GM12878 (cell line): ENCODE results near the gene RASAL2. TPM values are rescaled to one million over a fixed set of nuclear protein-coding genes. Genes with fewer than 3 reads are reported as not detected.
A peak's percentile ranks its signal among the peaks of the same experiment; 100 is the strongest.

Experiments
- ATAC-seq: fragments of 200-7000 bp; cut with Tn5 transposase; 3 replicates; pipeline ENCODE4 v1.9.1; 2020; ENCODE audit warnings: mild to moderate bottlenecking, moderate library complexity
- BruUV-seq: library from RNA; stranded (reverse); fragments of 400-500 nt; replicated peaks from 2 replicates; lab custom pipeline; 2021; lab: Mats Ljungman, UMichigan
- CTCF ChIA-PET: fragments of 300-600 bp; sonication (Branson Sonifier 250); formaldehyde crosslinking; extraction: SDS; loops from one replicate; lab custom pipeline; 2021; ENCODE audit warnings: inconsistent platforms; lab: Yijun Ruan, JAX
- POLR2A ChIA-PET: fragments of 350-600 bp; formaldehyde crosslinking; extraction: SDS; loops from one replicate; lab custom pipeline; 2021; ENCODE audit warnings: inconsistent platforms; lab: Charles Lee
- RAD21 ChIA-PET: fragments of 300-600 bp; sonication (Branson Sonifier 250); formaldehyde crosslinking; loops from one replicate; lab custom pipeline; 2023; ENCODE audit warnings: antibody characterized with exemption; ENCODE audit not compliant: unreplicated experiment; lab: Charles Lee
- SMC1A ChIA-PET: fragments of 300-600 bp; sonication (Branson Sonifier 250); formaldehyde crosslinking; loops from one replicate; lab custom pipeline; 2023; ENCODE audit not compliant: unreplicated experiment, uncharacterized antibody; lab: Charles Lee
- DNase-seq: peaks from one replicate; pipeline ENCODE4 v3.0.0-alpha.2; 2011; ENCODE audit warnings: low read depth, low spot score
- FAIRE-seq: peaks from 3 replicates; lab custom pipeline; 2011; peaks lifted over from hg19 to GRCh38; lab: Jason Lieb, UNC
- H2AFZ ChIP-seq: 2 replicates; pipeline ENCODE4 v1.6.0; 2011; ENCODE audit warnings: low read depth, low read length, control low read depth; ENCODE audit not compliant: control insufficient read depth
- H3K27ac ChIP-seq: 2 replicates; pipeline ENCODE4 v1.5.1; 2011; ENCODE audit warnings: control low read depth; ENCODE audit not compliant: control insufficient read depth, insufficient read depth
- H3K27me3 ChIP-seq, 2 experiments: replicated peaks in 1 of 2; 2 replicates each; pipeline versions ENCODE4 v1.6.0 to v1.6.1; 2011; ENCODE audit warnings: low read length in 1 of 2; ENCODE audit not compliant: control insufficient read depth in 2 of 2, insufficient read depth in 2 of 2
- H3K36me3 ChIP-seq, 2 experiments: 2 replicates each; pipeline ENCODE4 v1.5.1; 2011; ENCODE audit warnings: low read length in 1 of 2; ENCODE audit not compliant: control insufficient read depth in 2 of 2, insufficient read depth in 2 of 2
- H3K4me1 ChIP-seq: 2 replicates; pipeline ENCODE4 v1.6.1; 2011; ENCODE audit warnings: mild to moderate bottlenecking, low read length, moderate library complexity, mixed read lengths; ENCODE audit not compliant: control insufficient read depth, insufficient read depth
- H3K4me2 ChIP-seq: 2 replicates; pipeline ENCODE4 v1.6.0; 2011; ENCODE audit warnings: control low read depth; ENCODE audit not compliant: control insufficient read depth, insufficient read depth
- H3K4me3 ChIP-seq: fragments of 200-600 bp; sonication (generic); 2 replicates; pipeline ENCODE4 v1.5.1; 2016
- H3K79me2 ChIP-seq: 2 replicates; pipeline ENCODE4 v1.6.0; 2011; ENCODE audit warnings: low read length; ENCODE audit not compliant: control insufficient read depth, insufficient read depth
- H3K9ac ChIP-seq: 2 replicates; pipeline ENCODE4 v1.8.0; 2011; ENCODE audit warnings: low read length, control low read depth, mixed read lengths; ENCODE audit not compliant: control insufficient read depth, insufficient read depth
- H3K9me3 ChIP-seq: replicated peaks from 3 replicates; pipeline ENCODE4 v1.5.1; 2011; ENCODE audit warnings: mild to moderate bottlenecking, low read length; ENCODE audit not compliant: control insufficient read depth, insufficient read depth
- H4K20me1 ChIP-seq: 2 replicates; pipeline ENCODE4 v1.6.0; 2011; ENCODE audit not compliant: control insufficient read depth, insufficient read depth
- BHLHE40 ChIP-seq, 2 experiments: fragments of 450-650 bp in 1 of 2; IDR thresholded peaks; 2 replicates each; pipeline ENCODE4 v1.6.1; 2011 to 2017; ENCODE audit warnings: low read depth in 2 of 2, borderline replicate concordance in 1 of 2, improper control_type of control experiment in 1 of 2, low read length in 1 of 2, mild to moderate bottlenecking in 1 of 2
- BRCA1 ChIP-seq: IDR thresholded peaks from 2 replicates; pipeline ENCODE4 v1.6.1; 2011; ENCODE audit warnings: low read depth, low read length, improper control_type of control experiment
- GABPA ChIP-seq: IDR thresholded peaks from 2 replicates; pipeline ENCODE4 v1.6.1; 2014; ENCODE audit warnings: antibody characterized with exemption, low read depth, mild to moderate bottlenecking, inconsistent platforms
- KDM1A ChIP-seq: fragments of 200-600 bp; sonication (generic); IDR thresholded peaks from 2 replicates; pipeline ENCODE4 v1.6.1; 2016; ENCODE audit warnings: borderline replicate concordance
- NR2C1 ChIP-seq: fragments of 450-650 bp; IDR thresholded peaks from 2 replicates; pipeline ENCODE4 v1.6.1; 2017; ENCODE audit warnings: antibody characterized with exemption, mild to moderate bottlenecking, moderate library complexity
- POLR2A ChIP-seq: IDR thresholded peaks from 2 replicates; pipeline ENCODE4 v1.6.1; 2011; ENCODE audit warnings: low read depth, mild to moderate bottlenecking, low read length
- RBBP5 ChIP-seq: fragments of 200-600 bp; sonication (generic); conservative IDR thresholded peaks from 2 replicates; pipeline ENCODE4 v1.6.1; 2016
- RELB ChIP-seq: fragments of 450-650 bp; IDR thresholded peaks from 2 replicates; pipeline ENCODE4 v1.6.1; 2017; ENCODE audit warnings: low read depth, mild to moderate bottlenecking, moderate library complexity
- SRF ChIP-seq, 2 experiments: IDR thresholded peaks; 2 replicates each; pipeline ENCODE4 v1.6.1; 2011; ENCODE audit warnings: low read depth in 2 of 2, low read length in 2 of 2, mild to moderate bottlenecking in 1 of 2, moderate library complexity in 1 of 2
- TARDBP ChIP-seq: IDR thresholded peaks from 2 replicates; pipeline ENCODE4 v1.6.1; 2016; ENCODE audit warnings: borderline replicate concordance
- TCF12 ChIP-seq: IDR thresholded peaks from 2 replicates; pipeline ENCODE4 v1.6.1; 2011; ENCODE audit warnings: low read depth, mild to moderate bottlenecking, low read length
- WGBS: methylation state at CpG from one replicate; pipeline ENCODE4 v1.1.6; 2016; ENCODE audit warnings: low lambda C conversion rate; ENCODE audit not compliant: insufficient replicate concordance, insufficient coverage; ENCODE audit errors: missing lambda C conversion rate; 5-methylcytosine and 5-hydroxymethylcytosine counted together
- in situ Hi-C: fragments of 300-500 bp; cut with MboI; formaldehyde crosslinking; loops from 9 replicates; pipeline ENCODE4 v1.14.3; 2018; ENCODE audit warnings: mixed read lengths
- intact Hi-C: fragments of 100-400 bp; cut with micrococcal nuclease; formaldehyde crosslinking; loops from one replicate; pipeline ENCODE4 v1.14.2; 2022; ENCODE audit not compliant: unreplicated experiment
- polyA plus RNA-seq, 11 experiments: library from polyadenylated mRNA; depleted of rRNA in 4 of 11; unstranded in 6 of 11; stranded (reverse) in 5 of 11; fragments of >200 nt; fragmentation: Nextera tagmentation in 4 of 11; fragmentation: Illumina TruSeq in 1 of 11; extraction: Ambion mirVana in 4 of 11; extraction: Trizol in 1 of 11; gene quantifications; 1 replicate in 1 of 11; 2 replicates in 10 of 11; pipeline versions ENCODE4 v1.2.1 to v1.2.3, GENCODE V29; 2011 to 2016; ENCODE audit warnings: inconsistent platforms in 2 of 11, missing spikeins in 2 of 11, low read depth in 1 of 11
- total RNA-seq, 4 experiments: library from RNA; depleted of rRNA in 3 of 4; stranded (reverse); fragments of >200 nt in 3 of 4; fragmentation: Illumina TruSeq in 1 of 4; extraction: Trizol in 1 of 4; gene quantifications; 2 replicates each; pipeline versions ENCODE4 v1.2.1 to v1.2.3, GENCODE V29; 2013 to 2021
- TF ChIP-seq, protein P1 (sequence below): fragments of 450-650 bp; IDR thresholded peaks from 2 replicates; pipeline ENCODE4 v1.6.1; 2017; ENCODE audit warnings: mild to moderate bottlenecking, moderate library complexity
- TF ChIP-seq, protein P2 (sequence below): fragments of 450-650 bp; IDR thresholded peaks from 2 replicates; pipeline ENCODE4 v1.6.1; 2018; ENCODE audit warnings: borderline replicate concordance, mild to moderate bottlenecking; ENCODE audit not compliant: partially characterized antibody
- TF ChIP-seq, protein P3 (sequence below): IDR thresholded peaks from 2 replicates; pipeline ENCODE4 v1.6.1; 2011; ENCODE audit warnings: borderline replicate concordance, low read depth, mild to moderate bottlenecking, moderate library complexity, mixed read lengths, low read length; ENCODE audit not compliant: insufficient read depth; ENCODE audit errors: extremely low read length

Gene RASAL2
- total and polyA plus RNA-seq, 10 of the 15 experiments (the other 5 are each of a cell fraction or from before 2014, with no cell fraction given) = 0.02 to 6.9 (median 0.17) TPM; not detected in 1

GRCh38 chr1:178500936-178501554, 407.1 kb downstream of the RASAL2 start:
- RAD21 ChIA-PET = interaction anchor here (1.1 to 3.2 kb wide), 5 partner anchors 25 to 190 kb away, joined by 3 to 19 read pairs (median 5); no protein-coding TSS in a partner anchor
- in situ Hi-C loops = loop anchor here (5.0 kb wide), 1 partner anchor 189 kb away; no protein-coding TSS in a partner anchor
- Histone ChIP-seq H4K20me1 (no peaks in the 10 kb centered on the region), H3K9ac (no peak overlapping the region), H3K4me3 (no peak overlapping the region), H2AFZ (no peak overlapping the region), H3K36me3 (no peaks in the 10 kb centered on the region), H3K4me1 (no peaks in the 10 kb centered on the region), H3K79me2 (no peaks in the 10 kb centered on the region), H3K27ac (no peak overlapping the region), H3K9me3 (no peaks in the 10 kb centered on the region), H3K27me3 (no peaks in the 10 kb centered on the region), H3K4me2 (no peak overlapping the region)
- DNase-seq (no peak), FAIRE-seq (no peak), ATAC-seq (peak; percentile 24)
- no TSS peak for BruUV-seq
- SMC1A ChIA-PET = interaction anchor here (1.1 to 7.4 kb wide), 6 partner anchors 9 to 201 kb away, joined by 3 to 73 read pairs (median 11); no protein-coding TSS in a partner anchor
- CTCF ChIA-PET = interaction anchor here (0.8 to 11.2 kb wide), 35 partner anchors 8 to 502 kb away, joined by 3 to 187 read pairs (median 4); partner anchors contain the start of gene TEX35
- 21% methylated on average over 10 of the region's 10 CpGs for WGBS
- POLR2A ChIA-PET = no interaction called here
- intact Hi-C loops = loop anchor here (1.0 kb wide), 2 partner anchors 139 to 191 kb away; no protein-coding TSS in a partner anchor
- TF ChIP-seq SRF (IDR thresholded peaks at IDR 0.05; ENCODE audit: low read depth in 2 of 2, low read length in 2 of 2) = no peak
- no peak for TF ChIP-seq TARDBP
- no peak for TF ChIP-seq NR2C1
- TF ChIP-seq BRCA1 = no peak
- no peak for TF ChIP-seq TCF12
- no peak for TF ChIP-seq RELB
- TF ChIP-seq, protein P1, sequence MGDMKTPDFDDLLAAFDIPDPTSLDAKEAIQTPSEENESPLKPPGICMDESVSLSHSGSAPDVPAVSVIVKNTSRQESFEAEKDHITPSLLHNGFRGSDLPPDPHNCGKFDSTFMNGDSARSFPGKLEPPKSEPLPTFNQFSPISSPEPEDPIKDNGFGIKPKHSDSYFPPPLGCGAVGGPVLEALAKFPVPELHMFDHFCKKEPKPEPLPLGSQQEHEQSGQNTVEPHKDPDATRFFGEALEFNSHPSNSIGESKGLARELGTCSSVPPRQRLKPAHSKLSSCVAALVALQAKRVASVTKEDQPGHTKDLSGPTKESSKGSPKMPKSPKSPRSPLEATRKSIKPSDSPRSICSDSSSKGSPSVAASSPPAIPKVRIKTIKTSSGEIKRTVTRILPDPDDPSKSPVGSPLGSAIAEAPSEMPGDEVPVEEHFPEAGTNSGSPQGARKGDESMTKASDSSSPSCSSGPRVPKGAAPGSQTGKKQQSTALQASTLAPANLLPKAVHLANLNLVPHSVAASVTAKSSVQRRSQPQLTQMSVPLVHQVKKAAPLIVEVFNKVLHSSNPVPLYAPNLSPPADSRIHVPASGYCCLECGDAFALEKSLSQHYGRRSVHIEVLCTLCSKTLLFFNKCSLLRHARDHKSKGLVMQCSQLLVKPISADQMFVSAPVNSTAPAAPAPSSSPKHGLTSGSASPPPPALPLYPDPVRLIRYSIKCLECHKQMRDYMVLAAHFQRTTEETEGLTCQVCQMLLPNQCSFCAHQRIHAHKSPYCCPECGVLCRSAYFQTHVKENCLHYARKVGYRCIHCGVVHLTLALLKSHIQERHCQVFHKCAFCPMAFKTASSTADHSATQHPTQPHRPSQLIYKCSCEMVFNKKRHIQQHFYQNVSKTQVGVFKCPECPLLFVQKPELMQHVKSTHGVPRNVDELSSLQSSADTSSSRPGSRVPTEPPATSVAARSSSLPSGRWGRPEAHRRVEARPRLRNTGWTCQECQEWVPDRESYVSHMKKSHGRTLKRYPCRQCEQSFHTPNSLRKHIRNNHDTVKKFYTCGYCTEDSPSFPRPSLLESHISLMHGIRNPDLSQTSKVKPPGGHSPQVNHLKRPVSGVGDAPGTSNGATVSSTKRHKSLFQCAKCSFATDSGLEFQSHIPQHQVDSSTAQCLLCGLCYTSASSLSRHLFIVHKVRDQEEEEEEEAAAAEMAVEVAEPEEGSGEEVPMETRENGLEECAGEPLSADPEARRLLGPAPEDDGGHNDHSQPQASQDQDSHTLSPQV = no peak
- TF ChIP-seq RBBP5 = no peak
- no peak for TF ChIP-seq POLR2A
- no peak for TF ChIP-seq BHLHE40 (IDR thresholded peaks at IDR 0.05; ENCODE audit: borderline replicate concordance in 1 of 2, low read depth in 2 of 2, low read length in 1 of 2)
- TF ChIP-seq, protein P2, sequence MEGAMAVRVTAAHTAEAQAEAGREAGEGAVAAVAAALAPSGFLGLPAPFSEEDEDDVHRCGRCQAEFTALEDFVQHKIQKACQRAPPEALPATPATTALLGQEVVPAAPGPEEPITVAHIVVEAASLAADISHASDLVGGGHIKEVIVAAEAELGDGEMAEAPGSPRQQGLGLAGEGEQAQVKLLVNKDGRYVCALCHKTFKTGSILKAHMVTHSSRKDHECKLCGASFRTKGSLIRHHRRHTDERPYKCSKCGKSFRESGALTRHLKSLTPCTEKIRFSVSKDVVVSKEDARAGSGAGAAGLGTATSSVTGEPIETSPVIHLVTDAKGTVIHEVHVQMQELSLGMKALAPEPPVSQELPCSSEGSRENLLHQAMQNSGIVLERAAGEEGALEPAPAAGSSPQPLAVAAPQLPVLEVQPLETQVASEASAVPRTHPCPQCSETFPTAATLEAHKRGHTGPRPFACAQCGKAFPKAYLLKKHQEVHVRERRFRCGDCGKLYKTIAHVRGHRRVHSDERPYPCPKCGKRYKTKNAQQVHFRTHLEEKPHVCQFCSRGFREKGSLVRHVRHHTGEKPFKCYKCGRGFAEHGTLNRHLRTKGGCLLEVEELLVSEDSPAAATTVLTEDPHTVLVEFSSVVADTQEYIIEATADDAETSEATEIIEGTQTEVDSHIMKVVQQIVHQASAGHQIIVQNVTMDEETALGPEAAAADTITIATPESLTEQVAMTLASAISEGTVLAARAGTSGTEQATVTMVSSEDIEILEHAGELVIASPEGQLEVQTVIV = no peak
- TF ChIP-seq GABPA = no peak
- TF ChIP-seq KDM1A = no peak
- TF ChIP-seq, protein P3, sequence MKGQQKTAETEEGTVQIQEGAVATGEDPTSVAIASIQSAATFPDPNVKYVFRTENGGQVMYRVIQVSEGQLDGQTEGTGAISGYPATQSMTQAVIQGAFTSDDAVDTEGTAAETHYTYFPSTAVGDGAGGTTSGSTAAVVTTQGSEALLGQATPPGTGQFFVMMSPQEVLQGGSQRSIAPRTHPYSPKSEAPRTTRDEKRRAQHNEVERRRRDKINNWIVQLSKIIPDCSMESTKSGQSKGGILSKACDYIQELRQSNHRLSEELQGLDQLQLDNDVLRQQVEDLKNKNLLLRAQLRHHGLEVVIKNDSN = no peak
